Esophagus squamous epithelium (tissue), 4 donors: ENCODE measurements around the gene ZMYND10.

ENCODE experiments used
- POLR2A ChIP-seq, 4 donors: fragments of 450-650 bp; IDR thresholded peaks; one replicate each; pipeline ENCODE4 v1.6.1; 2017; ENCODE audit warnings: antibody characterized with exemption in 4 of 4, mild to moderate bottlenecking in 4 of 4, moderate library complexity in 3 of 4
- TF ChIP-seq, protein P1 (sequence below), 6 experiments: fragments of 450-650 bp in 4 of 6; fragments of 200-600 bp in 2 of 6; sonication (generic) in 2 of 6; IDR thresholded peaks; one replicate each; pipeline ENCODE4 v1.5.1; 2016 to 2019; ENCODE audit warnings: antibody characterized with exemption in 6 of 6, mild to moderate bottlenecking in 4 of 6, moderate library complexity in 4 of 6

DNA sequence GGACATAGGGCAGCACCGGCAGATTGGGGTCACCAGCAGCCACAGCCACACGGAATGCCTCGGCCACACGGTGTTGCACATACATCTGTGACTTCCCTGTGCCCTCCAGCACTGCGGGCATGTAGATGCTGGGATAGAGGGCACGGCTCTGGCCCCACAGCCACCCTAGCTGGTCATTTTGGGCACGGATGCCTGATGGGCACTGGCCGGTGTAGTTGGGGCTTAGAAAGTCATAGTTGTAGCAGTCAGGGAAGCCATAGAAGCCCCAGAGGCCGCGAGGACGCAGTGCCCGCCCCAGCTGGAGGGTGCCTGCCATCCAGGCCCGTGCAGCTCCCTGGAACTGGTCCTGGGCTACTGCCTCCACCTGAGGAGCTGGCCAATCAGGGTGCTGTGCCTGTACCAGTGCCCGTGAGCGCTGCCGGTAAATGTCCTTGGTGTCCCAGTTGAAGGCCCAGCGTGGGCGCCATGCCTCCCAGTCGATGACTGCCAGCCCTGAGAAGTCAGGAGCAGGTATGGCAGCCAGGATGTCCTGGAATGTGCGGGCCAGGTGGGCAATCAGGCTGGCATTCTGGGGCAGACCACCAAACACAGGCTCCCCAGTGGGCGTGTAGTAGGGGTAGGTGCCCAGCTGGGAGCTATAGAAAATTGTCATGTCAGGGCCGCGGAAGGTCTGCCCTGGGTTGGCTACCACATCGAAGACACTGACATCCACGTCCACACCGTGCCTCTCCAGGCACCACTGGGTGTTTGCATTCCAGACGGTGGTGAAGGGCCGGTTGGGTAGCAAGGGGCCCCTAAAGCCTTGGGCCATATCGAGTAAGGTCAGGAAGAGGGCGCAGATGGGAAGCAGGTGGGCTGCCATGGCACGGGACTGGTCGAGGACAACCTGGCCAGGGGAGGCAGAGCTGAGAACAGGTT, 43.2 kb downstream of the ZMYND10 start:
- TF ChIP-seq, protein P1, sequence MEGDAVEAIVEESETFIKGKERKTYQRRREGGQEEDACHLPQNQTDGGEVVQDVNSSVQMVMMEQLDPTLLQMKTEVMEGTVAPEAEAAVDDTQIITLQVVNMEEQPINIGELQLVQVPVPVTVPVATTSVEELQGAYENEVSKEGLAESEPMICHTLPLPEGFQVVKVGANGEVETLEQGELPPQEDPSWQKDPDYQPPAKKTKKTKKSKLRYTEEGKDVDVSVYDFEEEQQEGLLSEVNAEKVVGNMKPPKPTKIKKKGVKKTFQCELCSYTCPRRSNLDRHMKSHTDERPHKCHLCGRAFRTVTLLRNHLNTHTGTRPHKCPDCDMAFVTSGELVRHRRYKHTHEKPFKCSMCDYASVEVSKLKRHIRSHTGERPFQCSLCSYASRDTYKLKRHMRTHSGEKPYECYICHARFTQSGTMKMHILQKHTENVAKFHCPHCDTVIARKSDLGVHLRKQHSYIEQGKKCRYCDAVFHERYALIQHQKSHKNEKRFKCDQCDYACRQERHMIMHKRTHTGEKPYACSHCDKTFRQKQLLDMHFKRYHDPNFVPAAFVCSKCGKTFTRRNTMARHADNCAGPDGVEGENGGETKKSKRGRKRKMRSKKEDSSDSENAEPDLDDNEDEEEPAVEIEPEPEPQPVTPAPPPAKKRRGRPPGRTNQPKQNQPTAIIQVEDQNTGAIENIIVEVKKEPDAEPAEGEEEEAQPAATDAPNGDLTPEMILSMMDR (IDR thresholded peaks at IDR 0.05), result no peak
- TF ChIP-seq POLR2A (IDR thresholded peaks at IDR 0.05), result no peak
